ENCODE data around the gene CIDEA. TPM values are rescaled to one million over a fixed set of nuclear protein-coding genes. Genes with fewer than 3 reads are reported as not detected.
A peak's percentile ranks its signal among the peaks of the same experiment; 100 is the strongest.

CIDEA gene
- total RNA-seq, 1 donor from 2014 or later: 0.97 TPM

GRCh38 chr18:12321333-12321732, 67.2 kb downstream of the CIDEA start:
- Mint-ChIP-seq H3K27me3 (ENCODE audit: unreplicated experiment) (peaks cover 2% of the 10 kb centered on the region), H3K4me3 (ENCODE audit: unreplicated experiment) (no peak overlapping the region), H3K9me3 (ENCODE audit: unreplicated experiment) (no peaks in the 10 kb centered on the region), H3K27ac (ENCODE audit: unreplicated experiment) (peak overlapping the region; percentile 42), H3K36me3 (ENCODE audit: low read depth, unreplicated experiment) (peaks cover 38% of the 10 kb centered on the region), H3K4me1 (ENCODE audit: unreplicated experiment) (peaks cover 19% of the 10 kb centered on the region)
- no peak for DNase-seq (ENCODE audit: low spot score)
- no peak for TF ChIP-seq CTCF (IDR thresholded peaks at IDR 0.05; ENCODE audit: unreplicated experiment)

GRCh38 chr18:12324991-12325725, 71.0 kb downstream of the CIDEA start:
- Mint-ChIP-seq H3K27me3 (ENCODE audit: unreplicated experiment) (peaks cover 7% of the 10 kb centered on the region), H3K27ac (ENCODE audit: unreplicated experiment) (no peak overlapping the region), H3K4me1 (ENCODE audit: unreplicated experiment) (peaks cover 19% of the 10 kb centered on the region), H3K4me3 (ENCODE audit: unreplicated experiment) (no peak overlapping the region), H3K9me3 (ENCODE audit: unreplicated experiment) (no peaks in the 10 kb centered on the region), H3K36me3 (ENCODE audit: low read depth, unreplicated experiment) (peaks cover 41% of the 10 kb centered on the region)
- no peak for DNase-seq (ENCODE audit: low spot score)
- TF ChIP-seq CTCF (IDR thresholded peaks at IDR 0.05; ENCODE audit: unreplicated experiment): no peak

- Mint-ChIP-seq H3K9me3 (ENCODE audit: unreplicated experiment) (no peaks in the 10 kb centered on the region), H3K27me3 (ENCODE audit: unreplicated experiment) (peaks cover 7% of the 10 kb centered on the region), H3K36me3 (ENCODE audit: low read depth, unreplicated experiment) (peaks cover 36% of the 10 kb centered on the region), H3K4me3 (ENCODE audit: unreplicated experiment) (peak overlapping the region; percentile 4), H3K4me1 (ENCODE audit: unreplicated experiment) (peaks cover 17% of the 10 kb centered on the region), H3K27ac (ENCODE audit: unreplicated experiment) (no peak overlapping the region)
- no peak for DNase-seq (ENCODE audit: low spot score)
- no peak for TF ChIP-seq CTCF (IDR thresholded peaks at IDR 0.05; ENCODE audit: unreplicated experiment)
Observed at GRCh38 chr18:12325726-12326245, 71.6 kb downstream of the CIDEA start.

- Mint-ChIP-seq H3K36me3 (ENCODE audit: low read depth, unreplicated experiment) (peaks cover 29% of the 10 kb centered on the region), H3K27me3 (ENCODE audit: unreplicated experiment) (peaks cover 7% of the 10 kb centered on the region)
Observed at GRCh38 chr18:12326711-12327460, 72.7 kb downstream of the CIDEA start.

More at GRCh38 chr18:12326711-12327460, 72.7 kb downstream of the CIDEA start:
- Mint-ChIP-seq H3K9me3 (ENCODE audit: unreplicated experiment) (no peaks in the 10 kb centered on the region), H3K4me1 (ENCODE audit: unreplicated experiment) (peaks cover 10% of the 10 kb centered on the region), H3K27ac (ENCODE audit: unreplicated experiment) (peak overlapping the region; percentile 74), H3K4me3 (ENCODE audit: unreplicated experiment) (peak overlapping the region; percentile 37)
- TF ChIP-seq CTCF (IDR thresholded peaks at IDR 0.05; ENCODE audit: unreplicated experiment): no peak
- DNase-seq (ENCODE audit: low spot score): no peak

Other genes starting within 250 kb of the CIDEA start
- gene ANKRD62, start 160.5 kb upstream of the CIDEA start, total RNA-seq (ENCODE audit: unreplicated experiment): 0.13 TPM
- gene TUBB6, start 53.9 kb downstream of the CIDEA start, total RNA-seq (ENCODE audit: unreplicated experiment): 301 TPM
- 47.7 TPM for gene AFG3L2, start 122.9 kb downstream of the CIDEA start, total RNA-seq (ENCODE audit: unreplicated experiment)
- 1.5 TPM for gene PRELID3A, start 153.6 kb downstream of the CIDEA start, total RNA-seq (ENCODE audit: unreplicated experiment)

All from endothelial cell (in vitro differentiated cells).